B cell (primary cell): ENCODE data around the gene EVC.

Experiments
- CTCF ChIP-seq: fragments of 200-600 bp; IDR thresholded peaks from one replicate; pipeline ENCODE4 v1.8.0; 2022; ENCODE audit warnings: antibody characterized with exemption, mild to moderate bottlenecking
- EZH2 ChIP-seq: IDR thresholded peaks from 2 replicates; pipeline ENCODE4 v1.6.1; 2012; ENCODE audit warnings: borderline replicate concordance, low read depth, mild to moderate bottlenecking, moderate library complexity, low read length; ENCODE audit not compliant: insufficient read depth, poor library complexity, severe bottlenecking

GRCh38 chr4:5797866-5798265 is 86.9 kb downstream of the EVC start:
- no peak for TF ChIP-seq CTCF
- TF ChIP-seq EZH2 = no peak
